HG03025 (cell line): Measurements from ENCODE around the gene NEU4.

Experiments used
- ATAC-seq: cut with Tn5 transposase; IDR thresholded peaks from one replicate; pipeline ENCODE4 v1.9.1; 2021; ENCODE audit warnings: mild to moderate bottlenecking, moderate library complexity; ENCODE audit not compliant: unreplicated experiment, low FRiP score

Gene NEU4

DNA sequence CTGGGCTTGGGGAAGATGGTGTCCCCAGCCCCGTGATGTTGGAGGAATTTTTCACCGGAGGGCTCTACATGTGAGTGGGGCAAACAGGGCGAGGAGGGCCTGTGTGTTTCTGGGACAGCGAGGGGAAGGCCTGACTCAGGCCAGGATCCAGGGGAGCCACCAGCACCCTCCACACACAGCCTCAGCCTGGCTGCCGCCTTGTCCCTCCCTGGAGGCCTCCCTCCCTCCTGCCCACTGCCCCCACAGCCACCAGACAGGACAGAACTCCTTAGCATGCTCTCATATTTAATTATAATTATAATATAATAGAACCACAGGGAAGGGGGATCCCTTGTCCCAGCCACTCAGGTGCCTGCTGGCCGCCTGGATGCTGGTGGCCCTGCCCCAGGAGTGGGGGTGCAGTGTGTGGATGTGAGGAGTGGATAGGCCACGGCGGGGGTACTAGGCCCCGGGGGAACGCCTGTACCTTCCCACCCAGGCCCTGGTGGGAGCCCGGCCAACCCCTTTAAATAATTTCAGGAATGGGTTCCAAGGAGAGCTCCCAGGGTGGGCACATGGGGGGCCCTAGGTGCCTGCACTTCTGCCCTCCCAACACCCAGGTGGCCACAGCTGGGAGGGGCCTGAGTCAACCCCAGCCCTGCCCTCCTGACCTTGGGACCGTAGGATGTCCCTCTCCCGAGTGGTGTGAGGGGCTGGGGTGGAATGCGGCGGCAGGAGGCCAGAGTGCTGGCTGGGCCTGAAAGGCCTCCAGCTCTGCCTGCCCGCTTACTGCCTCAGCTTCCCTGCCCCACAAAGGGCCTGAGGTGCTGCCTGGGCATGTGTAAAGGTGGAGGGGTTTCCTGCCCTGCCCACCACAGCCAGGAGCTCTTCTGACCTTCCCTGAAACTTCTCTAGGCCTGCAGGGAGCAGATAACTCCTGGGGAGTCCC is 40.9 kb downstream of the NEU4 start:
- ATAC-seq, result no peak

DNA sequence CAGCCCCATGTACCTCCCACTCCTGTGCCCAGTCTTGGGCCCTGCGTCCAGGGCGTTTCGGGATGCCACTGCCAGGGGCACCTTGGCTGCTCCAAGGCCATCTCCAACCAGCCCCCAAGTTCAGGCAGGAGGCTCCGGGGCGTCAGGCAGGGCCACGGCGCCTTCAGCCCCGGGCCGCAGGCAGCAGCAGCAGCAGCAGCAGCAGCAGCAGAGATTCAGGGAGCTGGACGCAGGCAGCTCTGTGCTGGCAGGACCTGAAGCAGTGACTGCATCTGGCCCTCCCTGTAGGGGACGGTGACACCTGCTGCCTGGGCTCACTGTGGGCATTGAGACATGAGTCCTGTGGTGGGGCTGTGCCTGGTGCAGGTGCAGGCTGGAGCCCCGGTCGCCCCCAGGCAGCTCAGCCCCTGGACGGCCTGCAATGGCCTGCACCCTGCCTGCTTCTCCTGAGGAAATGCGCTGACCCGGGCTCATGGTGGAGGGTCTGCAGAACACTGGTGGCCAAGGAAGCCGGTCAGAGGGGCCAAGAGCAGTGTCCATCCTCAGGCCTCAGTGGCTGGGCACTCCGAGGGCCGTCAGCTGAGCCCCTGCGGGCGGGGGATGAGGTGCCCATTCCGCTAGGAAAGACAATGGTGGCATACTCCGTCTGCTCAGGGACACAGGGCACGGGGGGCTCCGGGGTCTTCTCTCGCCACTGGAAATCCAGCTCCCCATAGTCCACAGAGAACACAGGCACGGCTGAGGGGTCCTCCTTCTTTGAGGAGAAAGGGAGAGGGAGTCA is 41.7 kb downstream of the NEU4 start:
- no peak for ATAC-seq

DNA sequence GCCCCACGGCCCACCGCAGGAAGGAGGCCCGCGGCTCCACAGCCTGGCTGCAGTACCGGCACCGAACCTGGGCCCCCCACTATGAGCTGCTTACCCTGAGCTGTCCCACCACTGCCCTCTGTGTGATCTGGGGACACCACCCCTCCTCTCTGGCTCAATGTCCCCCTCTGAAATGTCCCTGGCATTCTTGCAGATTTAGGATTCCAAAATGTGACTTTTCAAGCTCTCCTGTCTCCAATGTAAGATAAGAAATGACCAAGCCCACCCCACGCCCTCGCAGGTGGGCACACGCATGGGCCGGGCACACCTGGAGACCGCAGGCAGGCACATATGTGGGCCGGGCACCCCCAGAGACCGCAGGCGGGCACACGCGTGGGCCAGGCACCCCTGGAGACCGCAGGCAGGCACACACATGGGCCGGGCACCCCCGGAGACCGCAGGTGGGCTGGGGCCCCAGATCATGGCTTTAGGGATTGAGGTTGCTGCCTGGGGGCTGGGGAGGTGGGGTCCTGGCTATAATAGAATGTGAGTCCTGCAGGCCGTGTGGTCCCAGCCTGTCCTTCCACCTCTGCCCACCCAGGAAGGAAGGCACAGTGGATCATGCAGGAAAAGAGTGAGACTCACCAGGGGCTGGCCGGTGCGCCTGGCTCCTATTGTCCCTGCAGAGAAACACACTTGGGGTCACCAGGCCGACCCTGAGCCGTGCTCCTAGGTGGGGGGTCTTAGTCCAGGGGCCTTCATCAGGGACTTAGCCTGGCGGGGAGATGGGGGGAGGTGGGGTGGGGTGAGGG is 42.5 kb downstream of the NEU4 start:
- no peak for ATAC-seq

DNA sequence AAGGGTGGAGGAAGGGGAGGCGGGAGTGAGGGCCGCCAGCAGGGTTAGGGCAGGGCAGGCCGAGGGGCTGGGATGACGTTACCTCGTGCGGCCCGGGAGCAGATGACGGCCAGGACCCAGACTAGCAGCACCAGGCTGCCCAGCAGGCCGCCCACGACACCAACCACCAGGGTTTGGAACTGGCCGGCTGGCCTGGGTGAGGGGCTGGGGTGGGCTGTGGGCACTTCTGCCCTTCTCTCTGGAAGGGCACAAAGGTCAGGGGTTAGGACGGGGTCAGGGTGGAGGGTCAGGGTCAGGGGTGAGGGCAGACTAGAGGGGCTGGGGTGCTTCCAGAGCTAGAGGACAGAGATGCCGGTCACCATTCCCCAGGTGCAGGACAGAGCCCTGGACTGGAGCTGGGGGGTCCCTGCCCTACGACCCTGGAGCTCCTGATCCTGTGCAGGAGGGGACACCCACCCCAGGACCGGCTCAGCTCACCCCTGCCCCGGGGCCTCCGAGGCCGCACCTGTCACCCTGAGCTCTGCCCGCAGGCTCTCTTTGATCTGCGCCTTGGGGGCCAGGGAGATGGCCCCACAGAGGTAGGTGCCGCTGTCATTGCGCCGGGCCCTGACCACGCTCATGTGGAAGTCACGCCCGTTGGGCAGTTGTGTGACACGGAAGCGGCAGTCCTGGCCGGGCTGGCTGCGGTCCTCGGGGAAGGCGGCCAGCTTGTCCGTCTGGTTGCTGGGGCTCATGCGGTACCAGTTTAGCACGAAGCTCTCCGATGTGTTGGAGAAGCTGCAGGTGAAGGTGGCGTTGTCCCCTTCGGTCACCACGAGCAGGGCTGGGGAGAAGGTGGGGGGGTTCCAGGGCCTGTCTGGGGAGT is 43.4 kb downstream of the NEU4 start:
- ATAC-seq, result no peak

DNA sequence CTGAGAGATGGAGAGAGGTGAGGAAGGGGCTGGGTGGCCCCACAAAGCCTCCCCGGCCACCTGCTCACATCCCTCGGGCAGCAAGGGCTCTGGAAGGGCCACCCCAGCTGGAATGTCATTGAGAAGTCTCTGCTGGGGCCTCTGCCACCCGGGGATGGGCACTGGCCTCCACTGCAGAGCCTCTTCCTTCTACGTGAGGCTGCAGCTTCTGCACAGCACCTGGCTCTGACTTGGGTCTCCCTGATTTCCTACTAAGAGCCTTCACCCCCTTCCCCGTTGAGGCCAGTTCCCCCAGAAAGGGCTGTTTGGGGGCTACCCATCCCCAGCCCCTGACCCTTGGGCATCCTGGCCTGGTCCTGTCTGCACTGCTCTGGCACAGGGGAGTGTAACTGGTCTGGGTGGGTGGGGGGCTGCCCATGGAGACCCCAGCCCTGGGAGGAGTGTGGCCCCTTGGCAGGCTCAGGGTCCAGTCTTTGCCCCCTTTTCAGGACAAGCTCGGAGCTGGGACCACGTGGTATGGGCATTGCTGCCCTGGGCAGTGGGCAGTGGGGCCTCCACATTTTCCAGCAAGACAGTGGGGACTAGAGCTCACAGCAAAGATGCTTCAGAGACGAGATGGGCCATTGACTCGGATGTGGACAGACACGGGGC is 44.1 kb downstream of the NEU4 start:
- no peak for ATAC-seq

DNA sequence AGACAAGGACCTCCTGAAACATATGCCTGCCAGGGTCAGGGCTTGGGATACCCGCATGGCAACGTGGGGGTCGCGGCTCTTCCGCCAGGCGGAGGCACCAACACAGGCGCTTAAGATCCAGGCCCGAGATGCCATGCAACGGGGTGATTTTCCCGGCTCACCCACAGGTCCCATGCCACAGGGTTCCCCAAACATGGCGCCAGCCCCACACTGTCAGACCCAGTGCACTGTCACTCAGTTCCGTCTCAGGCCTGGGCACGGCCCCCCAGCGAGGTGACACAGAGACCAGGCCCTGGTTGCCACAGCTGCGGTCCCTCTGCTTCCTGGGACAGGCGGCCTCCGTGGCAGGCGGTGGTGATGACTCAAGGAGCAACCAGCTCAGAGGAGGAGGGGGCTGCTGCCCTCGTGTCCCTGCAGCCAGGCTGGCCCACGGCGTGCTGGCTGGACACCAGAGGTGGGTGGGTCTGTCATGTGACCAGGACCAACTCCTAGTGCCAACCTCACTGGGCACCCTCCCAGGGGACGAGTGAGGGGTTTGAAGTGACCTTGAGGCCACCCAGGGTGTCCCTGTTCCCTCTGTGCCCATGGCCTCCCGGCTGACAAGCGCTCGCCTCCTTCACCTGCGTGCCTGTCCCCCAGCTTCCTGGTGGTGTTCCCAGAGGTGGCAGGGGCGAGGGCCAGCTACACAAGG is 44.8 kb downstream of the NEU4 start:
- ATAC-seq, result no peak

DNA sequence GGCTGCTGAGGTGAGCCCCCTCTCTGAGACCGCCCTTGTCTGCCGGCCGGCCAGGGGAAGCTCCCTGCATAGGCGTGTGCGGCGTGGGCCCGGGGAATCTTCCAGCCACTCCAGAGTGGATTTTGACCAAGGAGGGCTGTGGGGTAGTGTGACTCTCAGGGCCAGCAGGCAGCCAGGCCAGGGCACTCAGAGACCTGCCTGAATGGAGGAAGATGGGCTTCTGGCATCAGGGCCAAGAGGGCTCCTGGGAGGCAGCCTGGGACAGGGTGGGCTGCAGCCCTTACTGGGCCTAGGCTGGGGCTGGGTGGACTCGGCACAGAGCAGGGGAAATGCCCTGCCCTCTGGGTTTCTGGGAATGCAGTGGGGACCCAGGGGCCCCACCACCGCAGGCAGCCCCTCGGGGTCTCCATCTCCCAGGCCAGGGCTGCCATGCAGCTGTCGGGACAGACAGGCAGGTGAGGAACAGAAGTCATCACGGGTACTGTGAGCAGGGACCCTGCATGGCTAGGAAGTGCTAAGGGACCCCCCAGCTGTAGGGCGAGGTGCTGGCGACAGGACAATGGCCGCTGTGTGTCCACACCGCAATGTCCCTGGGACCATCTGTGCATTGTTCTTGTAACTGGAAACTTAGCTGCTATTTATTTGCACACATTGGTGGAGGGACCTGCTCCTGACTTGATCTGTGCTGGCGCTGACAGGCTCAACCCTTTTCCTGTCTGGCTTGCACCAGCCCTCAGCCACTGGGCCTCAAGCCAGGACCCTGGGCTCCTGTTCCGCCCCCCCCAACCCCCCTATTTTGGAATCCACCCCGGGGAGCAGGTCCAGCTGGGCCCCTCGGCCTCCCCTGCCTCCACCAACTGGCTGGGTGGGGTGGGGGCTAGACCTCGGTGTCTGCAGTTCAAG is 45.6 kb downstream of the NEU4 start:
- no peak for ATAC-seq

DNA sequence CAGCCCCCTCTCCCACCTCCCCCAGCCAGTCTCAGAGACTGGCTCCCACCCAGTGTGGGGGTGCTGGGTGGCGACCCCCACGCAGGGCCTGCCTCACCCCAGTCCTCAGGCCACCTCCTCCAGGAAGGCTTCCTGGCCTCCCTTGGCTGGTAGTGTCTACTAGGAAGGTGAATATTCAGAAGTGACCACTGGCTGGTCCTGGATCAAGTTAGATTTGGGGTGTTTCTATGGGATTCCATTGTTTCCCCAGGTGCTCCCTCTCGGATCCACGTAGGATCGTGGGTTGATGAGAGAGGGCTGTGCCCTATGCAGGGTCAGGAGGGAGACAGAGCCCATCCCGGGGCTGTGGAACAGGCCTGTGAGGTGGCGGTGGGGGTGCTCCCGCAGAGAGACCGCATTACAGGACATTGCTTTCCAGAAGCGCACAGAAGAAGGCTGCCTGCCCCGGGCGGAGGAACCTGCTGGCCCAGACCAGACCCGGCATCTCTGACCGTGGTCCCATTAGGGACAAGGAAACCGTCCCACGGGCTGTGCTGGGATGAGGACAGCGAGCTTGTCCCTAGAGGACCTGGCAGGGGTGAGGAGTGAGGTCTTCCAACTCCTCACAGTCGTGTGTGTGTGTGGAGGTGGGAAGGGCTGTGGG is 46.4 kb downstream of the NEU4 start:
- ATAC-seq, result no peak

DNA sequence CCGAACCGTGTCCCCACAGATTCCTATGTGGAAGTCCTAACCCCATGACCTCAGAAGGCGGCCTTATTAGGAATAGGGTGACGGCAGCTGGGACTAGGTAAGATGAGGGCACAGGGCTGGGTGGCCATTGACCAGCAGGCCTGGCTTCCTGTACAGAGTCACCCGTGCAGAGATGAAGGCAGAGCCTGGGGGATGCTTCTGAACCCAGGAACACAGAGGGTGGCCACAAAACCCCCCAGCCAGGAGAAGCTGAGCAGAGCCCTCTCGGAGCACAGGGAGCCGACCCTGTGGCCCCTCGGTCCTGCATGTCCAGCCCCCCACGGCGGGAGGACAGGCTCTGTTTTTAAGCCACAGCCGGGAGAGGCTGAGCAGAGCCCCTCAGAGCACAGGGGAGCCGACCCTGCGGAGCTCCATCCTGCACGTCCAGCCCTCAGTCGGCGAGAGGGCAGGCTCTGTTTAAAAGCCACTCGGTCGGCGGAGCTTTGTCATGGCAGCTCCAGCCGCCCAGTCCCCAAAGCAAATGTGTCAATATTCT is 47.0 kb downstream of the NEU4 start:
- ATAC-seq, result no peak

DNA sequence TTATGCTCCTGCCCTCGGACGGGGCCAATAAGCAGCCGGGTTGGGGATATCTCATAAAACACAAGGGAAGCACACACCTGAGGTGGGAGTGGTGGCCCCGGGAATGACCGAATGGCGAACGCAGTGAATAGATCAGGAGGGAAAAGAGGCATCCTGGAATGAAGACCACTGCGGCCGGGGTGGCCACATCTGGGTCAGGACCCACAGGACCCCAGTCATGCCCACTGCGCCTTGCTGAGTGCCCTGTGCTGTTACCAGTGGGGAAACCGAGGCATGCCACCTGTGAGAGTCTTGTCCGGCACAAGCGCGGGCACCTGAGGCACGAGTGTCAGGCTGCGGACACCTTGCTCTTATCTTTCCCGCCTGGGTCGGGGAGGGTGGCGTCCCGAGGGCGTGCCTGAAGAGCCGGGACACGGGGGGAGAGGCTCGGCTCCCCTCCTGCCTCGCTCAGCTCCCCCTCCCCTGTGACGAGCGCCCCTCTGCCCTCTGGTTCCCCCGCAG is 48.1 kb downstream of the NEU4 start:
- no peak for ATAC-seq

DNA sequence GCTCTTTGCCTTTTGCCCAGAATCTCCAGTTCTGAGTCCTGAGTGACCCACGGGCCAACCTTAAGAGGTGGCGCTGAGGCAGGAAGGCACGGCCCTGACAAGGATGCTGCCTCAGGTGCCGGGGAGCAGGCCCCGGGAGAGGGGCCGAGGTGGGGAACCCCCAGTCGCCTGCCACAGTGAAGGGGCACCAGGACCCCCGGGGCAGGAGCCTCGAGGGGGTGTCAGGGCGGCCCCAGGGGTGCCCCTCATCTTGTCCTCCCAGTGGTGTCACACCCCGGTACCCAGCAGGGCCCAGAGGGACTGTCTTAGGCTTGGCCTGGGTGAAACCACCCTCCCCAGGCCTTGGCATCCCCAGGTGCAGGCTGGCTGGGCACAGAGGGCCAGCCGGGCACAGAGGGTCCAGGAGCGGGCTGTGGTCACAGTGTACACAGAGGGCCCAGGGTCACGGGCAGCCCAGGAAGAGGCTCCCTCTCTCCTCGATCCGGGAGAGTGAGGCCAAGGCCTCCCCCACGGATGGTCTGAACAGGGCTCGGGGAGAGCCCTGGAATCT is 48.7 kb downstream of the NEU4 start:
- ATAC-seq, result no peak

DNA sequence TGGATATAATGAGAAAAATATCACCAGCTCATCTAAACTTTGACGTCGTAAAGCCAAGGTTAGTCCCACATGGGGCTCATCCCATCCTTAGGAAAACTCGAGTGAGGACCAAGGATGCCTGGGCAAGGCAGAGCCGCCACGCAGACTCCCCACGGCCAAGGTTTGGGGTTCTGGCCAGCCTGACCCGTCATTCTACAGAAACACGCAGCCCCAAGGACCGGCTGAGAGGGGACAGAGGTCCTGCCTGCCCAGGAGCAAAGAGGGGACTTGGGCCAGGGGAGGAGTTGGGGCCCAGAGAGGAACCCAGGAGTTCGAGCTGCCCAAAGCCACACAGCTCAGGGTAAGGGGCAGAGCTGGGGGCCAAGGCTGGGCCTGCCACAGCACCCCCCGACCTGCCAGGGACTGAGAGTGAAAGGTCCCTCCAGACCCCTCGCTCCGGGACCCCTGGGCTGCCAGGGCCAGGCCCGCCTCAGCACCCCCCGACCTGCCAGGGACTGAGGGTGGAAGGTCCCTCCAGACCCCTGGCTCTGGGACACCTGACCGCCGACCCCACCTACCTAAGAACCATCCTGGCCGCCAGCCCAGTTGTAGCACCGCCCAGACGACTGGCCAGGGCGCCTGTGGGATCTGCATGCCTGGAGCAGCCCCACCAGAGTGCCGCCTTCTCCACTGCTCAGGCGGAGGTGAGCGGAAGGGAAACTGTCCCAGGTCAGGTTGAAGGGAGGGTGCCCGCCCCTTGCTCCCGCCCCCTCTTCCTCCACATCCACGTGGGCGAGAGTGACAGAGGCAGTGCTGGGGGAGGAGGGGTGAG is 49.4 kb downstream of the NEU4 start, which contains the start of gene PDCD1:
TSS of gene PDCD1 (minus strand) at position 689 of the 811 bp plus-strand sequence. CDS start at position 633, 56 bp downstream.
- ATAC-seq, result no peak

DNA sequence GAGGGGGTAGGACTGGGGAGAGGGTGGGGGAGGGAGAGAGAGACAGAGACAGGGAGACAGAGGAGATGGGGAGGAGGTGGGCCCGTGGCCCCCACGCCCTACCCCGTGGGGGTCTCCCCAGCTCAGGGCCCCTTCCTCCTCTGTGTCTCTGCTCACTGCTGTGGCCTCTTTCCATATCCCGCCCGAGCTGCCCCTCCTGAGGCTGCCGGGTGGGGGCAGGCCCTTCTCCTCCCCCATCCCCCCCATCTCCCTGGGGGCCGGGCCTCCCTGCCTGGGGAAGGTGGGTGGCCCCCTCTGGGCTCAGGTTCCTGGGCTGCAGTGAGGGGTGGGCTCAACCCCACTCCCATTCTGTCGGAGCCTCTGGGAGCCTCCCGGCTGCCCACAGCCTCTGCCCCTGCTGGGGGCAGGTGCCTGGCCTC is 50.0 kb downstream of the NEU4 start:
- no peak for ATAC-seq

DNA sequence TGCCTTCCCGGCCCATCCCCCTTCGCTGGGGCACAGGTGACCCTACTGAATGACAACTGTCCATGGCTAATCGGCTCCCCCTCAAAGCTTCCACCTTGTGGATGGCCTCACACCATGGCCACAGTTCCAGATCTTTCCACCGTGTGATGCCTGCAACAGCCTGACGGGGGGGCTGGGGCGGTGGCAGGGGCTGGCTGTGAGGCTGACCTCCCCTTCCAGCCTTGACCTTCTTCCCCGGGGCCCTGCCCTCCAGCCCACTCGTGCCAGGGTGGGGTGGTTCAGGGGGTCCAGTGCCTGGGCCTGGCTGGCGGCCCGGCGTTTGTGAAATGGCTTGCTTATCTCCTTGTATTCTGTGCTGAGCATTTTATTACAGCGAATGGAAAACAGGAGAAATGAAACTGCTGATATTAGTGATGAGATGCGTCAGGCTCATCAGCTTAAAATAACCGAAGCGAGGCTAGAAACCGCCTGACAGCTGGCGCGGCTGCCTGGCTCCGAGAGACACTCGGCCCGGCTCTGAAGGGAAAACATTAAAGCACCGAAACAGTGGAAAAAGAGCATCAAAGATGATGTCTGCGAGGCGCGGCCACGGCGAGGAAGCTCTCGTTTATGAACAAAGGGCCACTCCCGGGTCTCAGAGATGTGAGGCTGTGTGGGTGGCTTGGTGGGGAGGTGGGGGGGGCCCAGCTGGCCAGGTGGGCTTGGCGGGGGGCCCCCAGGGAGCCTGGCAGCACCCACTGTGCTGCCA is 50.6 kb downstream of the NEU4 start:
- no peak for ATAC-seq
